K562 (cell line): ENCODE results near the gene BICD1. TPM values are rescaled to one million over a fixed set of nuclear protein-coding genes. Genes with fewer than 3 reads are reported as not detected.
A peak's percentile ranks its signal among the peaks of the same experiment; 100 is the strongest.

Experiments used
- ATAC-seq: fragments of 200-7000 bp; cut with Tn5 transposase; 3 replicates; pipeline ENCODE4 v1.9.1; 2020; ENCODE audit warnings: moderate library complexity
- BruUV-seq: library from RNA; stranded (reverse); fragments of 400-500 nt; replicated peaks from 2 replicates; lab custom pipeline; 2021; lab: Mats Ljungman, UMichigan
- CTCF ChIA-PET: fragments of 300-600 bp; formaldehyde crosslinking; extraction: SDS; loops from one replicate; lab custom pipeline; 2021; ENCODE audit warnings: low intra/inter-chr PET ratio; lab: Yijun Ruan, JAX
- POLR2A ChIA-PET: fragments of 300-600, 350-650 bp; sonication (Branson Sonifier 250); formaldehyde crosslinking; extraction: SDS; loops from one replicate; lab custom pipeline; 2021; ENCODE audit warnings: antibody characterized with exemption, inconsistent platforms; lab: Yijun Ruan, JAX
- DNase-seq, 4 experiments: peaks; one replicate each; pipeline versions ENCODE4 v3.0.0 to v3.0.0-alpha.2; 2011 to 2018; ENCODE audit warnings: low spot score in 3 of 4, mixed read lengths in 3 of 4; ENCODE audit errors: extremely low read depth in 1 of 4
- FAIRE-seq: peaks from 2 replicates; lab custom pipeline; 2011; peaks lifted over from hg19 to GRCh38; lab: Jason Lieb, UNC
- H2AFZ ChIP-seq: 2 replicates; pipeline ENCODE4 v1.6.0; 2011; ENCODE audit warnings: low read depth, low read length, control low read depth, inconsistent platforms
- H3K27ac ChIP-seq: fragments of 200-600 bp; 3 replicates; pipeline ENCODE4 v1.8.0; 2011; ENCODE audit warnings: low read depth, mild to moderate bottlenecking, control low read depth, inconsistent platforms, low read length, moderate library complexity, mixed read lengths; ENCODE audit errors: extremely low read depth
- H3K27me3 ChIP-seq, 2 experiments: fragments of 300-600 bp in 1 of 2; 2 replicates in 1 of 2; 3 replicates in 1 of 2; pipeline versions ENCODE4 v1.6.0 to v1.8.0; 2011; ENCODE audit warnings: inconsistent platforms in 2 of 2, low read length in 2 of 2, mild to moderate bottlenecking in 1 of 2, mixed read lengths in 1 of 2, moderate library complexity in 1 of 2; ENCODE audit not compliant: control insufficient read depth in 2 of 2, insufficient read depth in 2 of 2
- H3K36me3 ChIP-seq: fragments of 300-600 bp; 3 replicates; pipeline ENCODE4 v1.8.0; 2011; ENCODE audit warnings: mild to moderate bottlenecking, low read length, inconsistent platforms; ENCODE audit not compliant: control insufficient read depth, insufficient read depth
- H3K4me1 ChIP-seq, 2 experiments: fragments of 200-600 bp in 1 of 2; replicated peaks in 1 of 2; 2 replicates in 1 of 2; 3 replicates in 1 of 2; pipeline versions ENCODE4 v1.5.1 to v1.8.0; 2011; ENCODE audit warnings: inconsistent platforms in 2 of 2, low read length in 2 of 2, mild to moderate bottlenecking in 1 of 2, mixed read lengths in 1 of 2, moderate library complexity in 1 of 2; ENCODE audit not compliant: control insufficient read depth in 2 of 2, insufficient read depth in 2 of 2
- H3K4me2 ChIP-seq: 2 replicates; pipeline ENCODE4 v1.6.1; 2011; ENCODE audit warnings: low read length, control low read depth, inconsistent platforms, mixed read lengths; ENCODE audit not compliant: insufficient read depth
- H3K4me3 ChIP-seq: fragments of 200-600 bp; sonication (generic), shearing (Covaris generic); 2 replicates; pipeline ENCODE4 v1.5.1; 2016; ENCODE audit warnings: control low read depth, inconsistent platforms
- H3K79me2 ChIP-seq: fragments of 200-600 bp; 3 replicates; pipeline ENCODE4 v1.8.0; 2011; ENCODE audit warnings: low read length, inconsistent platforms; ENCODE audit not compliant: control insufficient read depth, insufficient read depth
- H3K9ac ChIP-seq, 2 experiments: 2 replicates each; pipeline versions ENCODE4 v1.6.0 to v1.6.1; 2011; ENCODE audit warnings: low read depth in 2 of 2, low read length in 2 of 2, control low read depth in 1 of 2, inconsistent platforms in 1 of 2, mild to moderate bottlenecking in 1 of 2, mixed read lengths in 1 of 2; ENCODE audit not compliant: insufficient read depth in 1 of 2
- H3K9me1 ChIP-seq: one replicate; pipeline ENCODE4 v1.6.0; 2011; ENCODE audit warnings: inconsistent platforms, mild to moderate bottlenecking, low read length, moderate library complexity; ENCODE audit not compliant: control insufficient read depth, insufficient read depth
- H3K9me3 ChIP-seq: replicated peaks from 2 replicates; pipeline ENCODE4 v1.5.1; 2011; ENCODE audit warnings: low read depth, low read length, inconsistent platforms; ENCODE audit not compliant: control insufficient read depth, insufficient read depth
- H4K20me1 ChIP-seq: replicated peaks from 2 replicates; pipeline ENCODE4 v1.6.1; 2011; ENCODE audit warnings: low read length, inconsistent platforms, mixed read lengths; ENCODE audit not compliant: control insufficient read depth, insufficient read depth
- AFF1 ChIP-seq, 2 experiments: fragments of 450-650 bp; IDR thresholded peaks; 2 replicates each; pipeline ENCODE4 v1.6.1; 2018; ENCODE audit warnings: mild to moderate bottlenecking in 2 of 2, low read depth in 1 of 2; ENCODE audit not compliant: partially characterized antibody in 2 of 2
- ARID1B ChIP-seq: fragments of 450-650 bp; IDR thresholded peaks from 2 replicates; pipeline ENCODE4 v1.6.1; 2016; ENCODE audit warnings: antibody characterized with exemption, mild to moderate bottlenecking, inconsistent platforms
- CEBPB ChIP-seq: fragments of 450-650 bp; IDR thresholded peaks from 2 replicates; pipeline ENCODE4 v1.6.1; 2016; ENCODE audit warnings: missing genetic modification characterization, missing compliant biosample characterization
- CEBPG ChIP-seq, 3 experiments: fragments of 200-800 bp in 1 of 3; sonication (Bioruptor generic) in 1 of 3; sonication (generic) in 1 of 3; formaldehyde crosslinking in 1 of 3; IDR thresholded peaks in 2 of 3; conservative IDR thresholded peaks in 1 of 3; 2 replicates each; pipeline versions ENCODE4 v1.6.1 to v1.8.0; 2016 to 2022; ENCODE audit warnings: missing compliant biosample characterization in 2 of 3, missing genetic modification characterization in 2 of 3, mild to moderate bottlenecking in 1 of 3, missing genetic modification reagents in 1 of 3
- ILF3 ChIP-seq: fragments of 450-650 bp; IDR thresholded peaks from 2 replicates; pipeline ENCODE4 v1.6.1; 2018; ENCODE audit warnings: antibody characterized with exemption, mild to moderate bottlenecking, moderate library complexity, borderline replicate concordance
- MYBL2 ChIP-seq, 2 experiments: fragments of 450-650 bp in 1 of 2; sonication (generic) in 1 of 2; formaldehyde crosslinking in 1 of 2; IDR thresholded peaks; 2 replicates each; pipeline versions ENCODE4 v1.6.1 to v1.8.1; 2017 to 2022; ENCODE audit warnings: borderline replicate concordance in 1 of 2, inconsistent platforms in 1 of 2, low read depth in 1 of 2, mild to moderate bottlenecking in 1 of 2, missing genetic modification reagents in 1 of 2, moderate library complexity in 1 of 2
- NR2C1 ChIP-seq, 2 experiments: fragments of 450-650 bp; IDR thresholded peaks; 2 replicates each; pipeline ENCODE4 v1.6.1; 2017; ENCODE audit warnings: mild to moderate bottlenecking in 2 of 2, antibody characterized with exemption in 1 of 2, inconsistent platforms in 1 of 2, missing compliant biosample characterization in 1 of 2, missing genetic modification characterization in 1 of 2
- ZNF143 ChIP-seq: sonication (generic); formaldehyde crosslinking; IDR thresholded peaks from 2 replicates; pipeline ENCODE4 v1.9.0; 2022; ENCODE audit warnings: mild to moderate bottlenecking, missing genetic modification reagents
- ZNF449 ChIP-seq: fragments of 250-450 bp; sonication (Bioruptor Pico); IDR thresholded peaks from 2 replicates; pipeline ENCODE4 v1.8.0; 2022; ENCODE audit warnings: moderate library complexity, mild to moderate bottlenecking, inconsistent platforms
- WGBS: fragments of 100-300 bp; shearing (Covaris generic); methylation state at CpG from one replicate; pipeline ENCODE4 v1.1.6; 2016; ENCODE audit warnings: low coverage, mixed read lengths; ENCODE audit not compliant: insufficient coverage; ENCODE audit errors: missing lambda C conversion rate; 5-methylcytosine and 5-hydroxymethylcytosine counted together
- in situ Hi-C: fragments of 300-500 bp; cut with MboI; formaldehyde crosslinking; loops from 4 replicates; pipeline ENCODE4 v1.15.0; 2018; ENCODE audit warnings: inconsistent platforms, mixed read lengths
- intact Hi-C: fragments of 100-400 bp; cut with micrococcal nuclease; formaldehyde crosslinking; loops from 2 replicates; pipeline ENCODE4 v1.14.2; 2022
- polyA plus RNA-seq, 8 experiments: library from polyadenylated mRNA; depleted of rRNA in 4 of 8; stranded (reverse) in 5 of 8; unstranded in 3 of 8; fragments of >200 nt; fragmentation: Nextera tagmentation in 2 of 8; fragmentation: Illumina TruSeq in 1 of 8; extraction: Ambion mirVana in 2 of 8; extraction: Trizol in 1 of 8; gene quantifications; 2 replicates each; pipeline versions ENCODE4 v1.2.1 to v1.2.3, GENCODE V29; 2011 to 2014; ENCODE audit warnings: inconsistent platforms in 1 of 8, missing spikeins in 1 of 8
- total RNA-seq, 7 experiments: library from RNA; depleted of rRNA in 6 of 7; stranded (reverse); fragments of >200 nt in 6 of 7; fragmentation: Illumina TruSeq in 2 of 7; extraction: Trizol in 2 of 7; gene quantifications; 2 replicates each; pipeline versions ENCODE4 v1.2.1 to v1.2.3, GENCODE V29; 2011 to 2021; ENCODE audit warnings: low replicate concordance in 1 of 7

BICD1 gene
- total and polyA plus RNA-seq, 9 of the 15 experiments (the other 6 are each of a cell fraction or from before 2014, with no cell fraction given): 3.5 to 21.1 (median 12.5) TPM

DNA sequence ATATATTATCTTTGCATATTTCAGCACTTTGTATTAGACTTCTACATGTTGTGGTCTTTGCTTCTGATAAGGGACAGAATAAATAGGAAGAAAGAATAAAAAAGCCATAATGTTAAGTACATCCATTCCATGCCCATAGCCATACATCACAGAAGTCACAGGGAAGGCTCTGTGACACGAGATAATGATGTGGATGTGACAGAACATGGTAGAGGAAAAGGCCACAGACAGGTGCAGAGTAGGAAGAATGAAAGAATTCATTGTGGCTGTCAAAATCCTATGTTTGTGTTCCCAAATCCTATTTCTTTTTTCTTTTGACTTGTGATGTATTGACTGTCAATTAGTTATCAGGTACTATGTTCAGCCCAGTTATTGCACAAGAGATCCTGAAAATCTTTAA is 38.4 kb downstream of the BICD1 start:
- in situ Hi-C loops: no loop called here

GRCh38 chr12:32146074-32146873 is 39.6 kb downstream of the BICD1 start:
- ATAC-seq: no peak
- Histone ChIP-seq H3K4me3 (no peak overlapping the region), H3K27ac (no peak overlapping the region), H4K20me1 (no peaks in the 10 kb centered on the region), H3K36me3 (no peaks in the 10 kb centered on the region), H2AFZ (no peak overlapping the region), H3K9ac (no peak overlapping the region), H3K27me3 (no peaks in the 10 kb centered on the region), H3K79me2 (no peaks in the 10 kb centered on the region), H3K4me2 (no peak overlapping the region), H3K9me1 (no peaks in the 10 kb centered on the region), H3K4me1 (no peaks in the 10 kb centered on the region), H3K9me3 (no peaks in the 10 kb centered on the region; the same call in 1 of the 2 replicates)
- intact Hi-C loops: no loop called here
- 33% methylated on average over 3 of the region's 5 CpGs for WGBS
- BruUV-seq: no TSS peak
- in situ Hi-C loops: no loop called here
- no peak for DNase-seq
- CTCF ChIA-PET: no interaction called here
- no peak for FAIRE-seq
- POLR2A ChIA-PET: interaction anchor here (1.6 kb wide), 1 partner anchor 9 kb away, joined by 6 read pairs; no protein-coding TSS in a partner anchor
- TF ChIP-seq ZNF143 (no peak), ARID1B (no peak), ZNF449 (CRISPR knock-in tag) (no peak), ILF3 (no peak), MYBL2 (IDR thresholded peaks at IDR 0.05; ENCODE audit: low read depth) (no peak), MYBL2 (CRISPR knock-in tag; IDR thresholded peaks at IDR 0.05; ENCODE audit: borderline replicate concordance) (no peak), AFF1 (IDR thresholded peaks at IDR 0.05; ENCODE audit: low read depth in 1 of 2, partially characterized antibody in 2 of 2) (no peak)

More for the DNA sequence above, 38.4 kb downstream of the BICD1 start:
- Histone ChIP-seq H4K20me1 (no peaks in the 10 kb centered on the region), H3K4me3 (no peak overlapping the region), H3K79me2 (no peaks in the 10 kb centered on the region), H3K27ac (no peak overlapping the region), H3K9ac (no peak overlapping the region), H2AFZ (no peak overlapping the region), H3K4me2 (no peak overlapping the region), H3K9me1 (no peaks in the 10 kb centered on the region), H3K9me3 (no peaks in the 10 kb centered on the region; the same call in 1 of the 2 replicates), H3K27me3 (no peaks in the 10 kb centered on the region), H3K4me1 (no peaks in the 10 kb centered on the region), H3K36me3 (no peaks in the 10 kb centered on the region)
- FAIRE-seq (no peak), DNase-seq (no peak), ATAC-seq (no peak)
- BruUV-seq: no TSS peak
- WGBS: 6% methylated on average over 1 of the region's 1 CpG
- TF ChIP-seq CEBPB (tag): peak; percentile 22; the same call in 1 of the 2 replicates
- no peak for TF ChIP-seq CEBPG (CRISPR knock-in tag; IDR thresholded peaks at IDR 0.05)
- TF ChIP-seq CEBPG (tag; conservative IDR thresholded peaks at IDR 0.05 in 1 of 2, IDR thresholded peaks at IDR 0.05 in 1 of 2): peak in 1 of 2 experiments; percentile 22; a peak in 1 of 4 replicates
- no peak for TF ChIP-seq NR2C1 (IDR thresholded peaks at IDR 0.05)
- TF ChIP-seq NR2C1 (tag; IDR thresholded peaks at IDR 0.05): no peak
- POLR2A ChIA-PET: no interaction called here
- intact Hi-C loops: no loop called here
- CTCF ChIA-PET: no interaction called here
